Right cardiac atrium (tissue), 5 donors: ENCODE measurements around the gene ENTPD3. TPM values are rescaled to one million over a fixed set of nuclear protein-coding genes. Genes with fewer than 3 reads are reported as not detected.
A peak's percentile ranks its signal among the peaks of the same experiment; 100 is the strongest.

ENCODE experiments used
- ATAC-seq, 2 donors: fragments of 200-7000 bp; cut with Tn5 transposase; one replicate each; pipeline versions ENCODE4 v1.8.0 to v1.9.1; 2020; ENCODE audit warnings: moderate library complexity in 2 of 2, mild to moderate bottlenecking in 1 of 2
- DNase-seq, 3 donors: peaks; one replicate each; pipeline ENCODE4 v3.0.0-alpha.2; 2020
- H3K27ac ChIP-seq: one replicate; pipeline ENCODE4 v1.5.1; 2013; ENCODE audit warnings: mild to moderate bottlenecking, low read length, control low read depth, moderate library complexity
- H3K27me3 ChIP-seq: one replicate; pipeline ENCODE4 v1.6.1; 2013; ENCODE audit not compliant: control insufficient read depth, insufficient read depth
- H3K4me1 ChIP-seq: one replicate; pipeline ENCODE4 v1.6.1; 2013; ENCODE audit warnings: low read length; ENCODE audit not compliant: control insufficient read depth, insufficient read depth
- H3K4me3 ChIP-seq: one replicate; pipeline ENCODE4 v1.5.1; 2013; ENCODE audit warnings: low read length, control low read depth
- H3K9me3 ChIP-seq: one replicate; pipeline ENCODE4 v1.6.1; 2013; ENCODE audit warnings: low read length; ENCODE audit not compliant: control insufficient read depth
- WGBS: extraction: QIAGEN DNeasy Blood & Tissue Kit; methylation state at CpG from one replicate; pipeline ENCODE4 v1.1.7; 2013; 5-methylcytosine and 5-hydroxymethylcytosine counted together
- intact Hi-C, 4 donors: fragments of 100-400 bp; cut with DNase I; formaldehyde crosslinking; loops; one replicate each; pipeline versions ENCODE4 v1.11.0 to v1.14.0; 2022 to 2023
- long read RNA-seq, 4 donors: library from polyadenylated mRNA; unstranded; transcript quantifications; one replicate each; pipeline ENCODE4 v2.0.0, GENCODE V29; 2020 to 2021
- polyA plus RNA-seq: library from polyadenylated mRNA; stranded (reverse); fragments of 200-250 nt; gene quantifications from one replicate; pipeline ENCODE4 v1.2.3, GENCODE V29; 2013
- total RNA-seq, 4 donors: library from RNA; stranded (reverse); fragmentation: NEBNext Ultra II Directional; extraction: Animal tissue kit (Norgen Biotek cat#: 25700); gene quantifications; one replicate each; pipeline ENCODE4 v1.2.1, GENCODE V29; 2021
- donor health status: healthy with polysubstance abuse.
- donor health status: DM: no; HTN: yes; CAD: no.
- donor health status: DM: no; HTN: no; CAD: no.
- donor health status: DM: no; HTN: yes; CAD: no; lungs with severe emphysema.
- donor health status: DM: yes; HTN: yes; CAD: no.

Gene ENTPD3, protein sequence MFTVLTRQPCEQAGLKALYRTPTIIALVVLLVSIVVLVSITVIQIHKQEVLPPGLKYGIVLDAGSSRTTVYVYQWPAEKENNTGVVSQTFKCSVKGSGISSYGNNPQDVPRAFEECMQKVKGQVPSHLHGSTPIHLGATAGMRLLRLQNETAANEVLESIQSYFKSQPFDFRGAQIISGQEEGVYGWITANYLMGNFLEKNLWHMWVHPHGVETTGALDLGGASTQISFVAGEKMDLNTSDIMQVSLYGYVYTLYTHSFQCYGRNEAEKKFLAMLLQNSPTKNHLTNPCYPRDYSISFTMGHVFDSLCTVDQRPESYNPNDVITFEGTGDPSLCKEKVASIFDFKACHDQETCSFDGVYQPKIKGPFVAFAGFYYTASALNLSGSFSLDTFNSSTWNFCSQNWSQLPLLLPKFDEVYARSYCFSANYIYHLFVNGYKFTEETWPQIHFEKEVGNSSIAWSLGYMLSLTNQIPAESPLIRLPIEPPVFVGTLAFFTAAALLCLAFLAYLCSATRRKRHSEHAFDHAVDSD
- total RNA-seq (under 1 TPM; 0.11 to 0.48 (median 0.27) TPM), polyA plus RNA-seq (0.20 TPM)
- long read RNA-seq, donor 1: 0 reads
- long read RNA-seq, donor 2: 0 reads
- long read RNA-seq, donor 3: 0 reads
- long read RNA-seq, donor 4: 0 reads

DNA sequence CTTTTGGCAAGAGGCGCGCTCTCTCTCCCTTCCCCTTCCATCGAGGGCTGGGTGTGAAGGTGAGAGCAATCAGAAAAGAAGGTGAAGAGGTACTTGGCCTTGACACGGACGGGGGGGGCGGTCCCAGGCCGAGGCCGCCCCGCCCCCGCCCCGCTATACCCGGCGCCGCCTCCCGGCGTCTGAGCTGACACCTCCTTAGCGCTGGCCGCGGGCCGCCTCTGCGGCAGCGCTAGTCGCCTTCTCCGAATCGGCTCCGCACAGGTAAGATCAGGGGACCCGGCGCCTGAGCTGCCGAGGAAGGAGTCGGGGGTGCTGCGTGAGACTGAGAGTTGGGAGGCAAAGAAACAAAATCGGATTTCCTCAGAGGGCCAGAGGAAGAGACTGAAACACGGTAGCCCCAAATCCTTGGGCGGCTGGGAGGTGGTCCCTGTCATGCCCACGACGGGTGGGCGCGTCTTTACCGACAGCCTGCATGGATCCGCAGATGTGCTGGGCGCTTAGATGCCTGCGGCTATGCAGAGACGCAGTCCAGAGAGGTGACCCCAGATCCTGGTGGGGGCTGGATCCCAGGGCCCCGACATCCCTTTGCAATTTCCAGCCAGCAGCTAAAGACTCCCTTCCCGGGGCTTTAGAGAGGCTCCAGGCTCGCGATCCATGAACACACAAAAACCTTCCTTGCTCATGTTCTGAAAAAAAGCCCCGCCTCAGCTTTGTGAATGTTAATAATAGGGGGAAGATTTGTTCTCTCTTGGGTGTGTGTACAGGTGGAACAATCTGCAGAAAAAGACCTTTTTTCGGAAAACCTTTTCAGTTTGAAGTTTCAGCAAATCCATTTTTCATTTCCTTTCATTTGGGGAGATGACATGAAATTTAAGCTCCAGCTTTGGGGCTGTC lies at the start of gene ENTPD3:
Gene ENTPD3, plus strand, starts transcription at position 184 of the 894 bp plus-strand sequence. CDS start 874 bp downstream, outside the sequence.
- Histone ChIP-seq H3K27ac (no peak within 1 kb of the TSS), H3K27me3 (no peaks in the 10 kb centered on the region), H3K4me3 (peak within 1 kb of the TSS; percentile 34), H3K9me3 (no peaks in the 10 kb centered on the region), H3K4me1 (no peaks in the 10 kb centered on the region)
- WGBS: 8% methylated on average over 49 of the region's 49 CpGs
- intact Hi-C loops: no loop called here
- peak; percentile 30 to 63 (median 55) for DNase-seq
- ATAC-seq: peak; percentile 86 to 89

DNA sequence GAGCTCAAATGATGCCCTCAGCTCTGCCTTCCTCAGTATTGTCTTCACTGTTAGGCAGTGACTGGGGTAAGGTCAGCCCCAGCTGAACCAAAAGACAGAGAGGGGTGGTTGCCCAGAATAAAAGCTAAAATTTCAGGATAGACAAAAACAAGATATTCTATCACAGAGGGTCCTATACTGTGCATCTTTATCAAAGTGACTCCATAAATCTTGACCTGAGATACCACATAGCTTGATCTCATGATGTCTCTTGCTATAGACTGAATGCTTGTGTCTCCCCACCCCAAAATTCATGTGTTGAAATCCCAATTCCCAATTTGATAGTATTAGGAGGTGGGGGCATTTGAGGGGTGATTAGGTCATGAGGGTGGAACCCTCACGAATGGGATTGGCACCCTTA lies 47.1 kb upstream of the ENTPD3 start:
- no peaks in the 10 kb centered on the region for H3K27me3 ChIP-seq
- no peak overlapping the region for H3K4me3 ChIP-seq
- DNase-seq (no peak), ATAC-seq (no peak)
- H3K27ac ChIP-seq: no peak overlapping the region
- H3K4me1 ChIP-seq: no peaks in the 10 kb centered on the region
- no peaks in the 10 kb centered on the region for H3K9me3 ChIP-seq
- intact Hi-C loops: no loop called here
- 53% methylated on average over 1 of the region's 1 CpG for WGBS

DNA sequence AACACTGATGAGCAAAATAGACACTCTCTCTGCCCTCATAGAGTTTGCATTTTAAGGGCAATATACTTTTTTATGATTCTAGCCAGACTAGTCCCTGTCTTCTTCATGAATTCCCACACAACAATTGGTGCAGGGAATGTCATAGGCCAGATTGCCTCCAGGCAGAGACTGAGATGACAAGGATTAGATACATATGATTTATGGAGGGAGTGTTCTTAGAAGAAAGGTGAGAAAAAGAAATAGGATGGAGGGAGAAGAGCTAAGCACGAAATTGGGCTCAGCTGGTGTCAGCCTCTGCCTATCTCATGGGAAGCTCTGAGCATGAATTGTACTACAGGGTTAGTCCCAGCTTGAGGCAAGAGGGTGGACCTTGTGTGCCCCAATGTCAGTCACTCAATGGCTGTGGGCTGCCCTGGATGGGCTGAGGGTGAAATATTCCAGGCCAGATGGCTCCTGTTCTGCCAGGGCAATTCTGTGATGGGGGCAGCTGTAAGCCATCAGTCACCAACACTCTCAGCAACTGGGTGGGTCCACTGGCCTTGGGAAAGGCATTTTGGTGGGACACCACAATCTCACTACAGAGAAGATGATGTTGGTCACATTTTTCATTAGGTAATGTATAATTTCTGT lies 46.3 kb upstream of the ENTPD3 start:
- ATAC-seq (no peak), DNase-seq (no peak)
- 76% methylated on average over 1 of the region's 1 CpG for WGBS
- Histone ChIP-seq H3K27me3 (no peaks in the 10 kb centered on the region), H3K4me3 (no peak overlapping the region), H3K9me3 (no peaks in the 10 kb centered on the region), H3K4me1 (no peaks in the 10 kb centered on the region), H3K27ac (no peak overlapping the region)
- intact Hi-C loops: no loop called here

DNA sequence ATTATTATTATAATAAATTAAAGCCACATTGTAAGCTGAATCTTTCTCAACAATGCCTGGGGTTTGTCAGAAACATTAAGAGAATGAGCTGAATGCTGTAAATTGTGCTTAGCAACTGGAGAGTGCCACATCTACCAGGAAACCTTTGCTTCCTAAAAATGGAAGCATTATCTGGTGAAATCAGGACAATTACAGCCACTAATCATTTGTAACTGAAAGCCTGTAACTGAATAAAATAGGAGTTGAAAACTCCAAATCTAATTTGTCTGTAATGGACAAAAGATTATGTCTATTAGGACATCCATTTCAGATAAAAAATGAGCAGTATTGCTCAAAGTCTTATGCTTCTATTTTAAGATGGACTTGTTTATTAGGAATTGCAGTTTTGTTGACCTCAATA lies 45.3 kb upstream of the ENTPD3 start:
- DNase-seq (no peak), ATAC-seq (no peak)
- no peaks in the 10 kb centered on the region for H3K9me3 ChIP-seq
- intact Hi-C loops: no loop called here
- H3K27ac ChIP-seq: no peak overlapping the region
- H3K4me1 ChIP-seq: no peaks in the 10 kb centered on the region
- H3K4me3 ChIP-seq: no peak overlapping the region
- no peaks in the 10 kb centered on the region for H3K27me3 ChIP-seq

DNA sequence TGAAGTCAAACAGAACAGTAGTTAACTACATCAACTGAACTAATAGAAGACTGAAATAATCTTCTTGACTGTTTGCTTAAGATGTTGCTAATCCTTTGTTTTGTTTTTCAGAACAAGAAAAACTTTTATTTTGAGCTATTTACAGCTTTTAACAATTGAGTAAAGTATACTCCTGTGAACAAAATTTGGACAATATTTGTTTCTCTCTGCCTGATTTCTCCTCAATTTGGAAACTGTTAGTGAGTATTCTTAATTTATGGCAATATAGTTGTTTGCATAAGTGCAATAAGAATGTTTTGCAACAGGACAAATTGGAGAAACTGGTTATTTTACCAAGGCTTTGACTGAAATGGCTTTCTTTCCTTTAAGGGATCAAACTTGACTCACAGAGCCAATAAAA lies 36.5 kb upstream of the ENTPD3 start:
- DNase-seq (no peak), ATAC-seq (no peak)
- Histone ChIP-seq H3K4me1 (no peaks in the 10 kb centered on the region), H3K9me3 (no peaks in the 10 kb centered on the region), H3K4me3 (no peak overlapping the region), H3K27me3 (no peaks in the 10 kb centered on the region), H3K27ac (no peak overlapping the region)
- intact Hi-C loops: no loop called here

DNA sequence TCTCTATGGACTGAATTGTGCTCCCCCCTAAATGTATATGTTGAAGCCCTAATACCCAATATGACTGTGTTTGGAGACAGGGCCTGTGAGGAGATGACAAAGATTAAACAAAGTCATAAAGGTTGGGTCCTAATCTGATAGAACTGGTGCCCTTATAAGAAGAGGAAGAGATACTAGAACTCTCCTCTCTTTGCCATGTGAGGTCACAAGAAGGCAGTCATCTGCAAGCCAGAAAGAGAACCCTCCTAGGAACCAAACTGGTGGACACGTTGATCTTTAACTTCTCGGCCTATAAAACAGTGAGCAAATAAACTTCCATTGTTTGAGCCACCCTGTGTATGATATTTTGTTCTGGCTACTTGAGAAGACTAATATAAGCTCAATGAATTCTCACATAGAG lies 31.6 kb upstream of the ENTPD3 start:
- 84% methylated on average over 2 of the region's 2 CpGs for WGBS
- H3K4me1 ChIP-seq: no peaks in the 10 kb centered on the region
- no peak overlapping the region for H3K27ac ChIP-seq
- no peak for ATAC-seq
- H3K9me3 ChIP-seq: no peaks in the 10 kb centered on the region
- no peak for DNase-seq
- intact Hi-C loops: no loop called here
- no peaks in the 10 kb centered on the region for H3K27me3 ChIP-seq
- no peak overlapping the region for H3K4me3 ChIP-seq

DNA sequence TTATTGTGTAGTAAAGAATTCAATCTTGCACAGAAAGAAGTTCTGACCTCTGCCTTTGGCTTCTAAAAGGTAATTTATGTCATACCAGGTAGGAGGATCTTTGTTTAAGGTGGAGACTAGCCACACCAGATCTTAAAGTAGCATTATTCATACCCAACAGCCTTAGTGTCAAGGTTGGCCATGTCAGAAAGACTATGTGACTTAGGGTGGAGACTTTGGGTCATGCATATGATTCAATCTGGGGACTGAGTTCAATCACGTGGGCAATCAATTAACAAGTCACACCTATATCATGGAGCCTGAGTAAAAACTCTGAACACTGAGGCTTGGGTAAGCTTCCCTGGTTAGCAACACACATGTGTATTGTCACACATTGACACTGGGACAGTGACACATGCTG lies 28.5 kb upstream of the ENTPD3 start:
- ATAC-seq (no peak), DNase-seq (no peak)
- WGBS: 67% methylated on average over 1 of the region's 1 CpG
- intact Hi-C loops: no loop called here
- H3K4me1 ChIP-seq: no peaks in the 10 kb centered on the region
- H3K9me3 ChIP-seq: no peaks in the 10 kb centered on the region
- no peaks in the 10 kb centered on the region for H3K27me3 ChIP-seq
- H3K4me3 ChIP-seq: no peak overlapping the region
- H3K27ac ChIP-seq: no peak overlapping the region

DNA sequence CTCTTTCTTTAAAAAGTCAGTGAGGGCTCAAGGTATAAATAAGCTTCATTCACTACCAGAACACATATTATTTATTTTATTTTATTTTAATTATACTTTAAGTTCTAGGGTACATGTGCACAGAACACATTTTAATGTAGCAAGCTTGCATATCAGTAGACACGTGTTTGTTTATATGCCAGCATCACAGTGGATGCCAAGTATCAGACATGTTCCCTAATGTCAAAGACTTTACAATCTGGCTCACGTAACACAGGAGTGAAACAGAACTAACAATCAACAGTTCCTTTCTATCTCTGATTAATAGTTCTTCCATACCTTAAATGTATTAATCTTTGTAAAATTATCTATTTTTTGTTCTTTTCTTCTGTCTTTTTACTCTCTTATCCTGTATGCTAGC lies 23.3 kb upstream of the ENTPD3 start:
- Histone ChIP-seq H3K27me3 (no peaks in the 10 kb centered on the region), H3K4me1 (peaks cover 2% of the 10 kb centered on the region), H3K27ac (no peak overlapping the region), H3K4me3 (no peak overlapping the region), H3K9me3 (no peaks in the 10 kb centered on the region)
- no peak for ATAC-seq
- WGBS: 29% methylated on average over 2 of the region's 2 CpGs
- intact Hi-C loops: no loop called here
- DNase-seq: no peak

DNA sequence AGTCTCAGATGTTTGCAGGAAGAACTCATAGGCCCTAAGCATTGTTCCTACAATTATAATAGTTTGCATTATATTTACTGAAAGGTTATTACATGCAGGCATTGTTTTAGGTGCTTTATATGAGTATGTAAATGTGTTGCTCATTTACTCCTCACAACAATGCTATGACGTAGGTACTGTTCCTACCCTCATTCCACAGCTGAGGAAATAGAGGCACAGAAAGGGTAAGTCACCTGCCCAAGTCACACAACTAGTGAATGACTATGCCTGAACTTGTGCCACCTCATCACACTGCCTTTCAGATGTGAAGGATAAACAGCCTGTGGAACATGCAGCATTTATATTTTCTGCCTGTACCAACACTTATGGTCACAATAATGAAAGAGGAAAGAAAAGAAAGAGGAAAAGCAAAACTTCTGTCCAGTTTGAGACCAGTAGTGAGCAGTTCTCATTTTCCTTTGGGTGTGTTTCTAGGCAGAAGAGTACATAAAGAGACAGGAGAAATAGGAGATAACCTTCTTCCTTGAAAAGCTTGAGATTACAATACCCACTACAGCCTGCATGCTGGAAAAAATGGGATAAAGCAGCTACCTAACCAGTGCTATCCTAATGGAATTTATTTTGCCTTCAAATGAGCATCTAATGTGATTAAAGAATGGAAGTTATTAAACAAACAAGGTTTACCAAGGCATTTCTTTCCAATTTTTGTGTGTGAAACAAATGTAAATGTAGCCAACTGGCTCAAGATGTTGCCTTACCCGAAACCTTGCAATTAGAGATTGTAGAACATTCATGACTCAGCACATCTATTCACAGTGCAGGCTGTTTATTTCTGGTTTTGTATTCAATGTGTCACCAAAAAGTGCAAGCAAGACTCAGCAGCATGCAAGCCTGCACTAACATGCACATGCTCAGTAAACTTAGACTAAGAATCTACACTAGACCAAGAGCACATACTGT lies 20.5 kb upstream of the ENTPD3 start:
- Histone ChIP-seq H3K4me1 (peaks cover 2% of the 10 kb centered on the region), H3K4me3 (no peak overlapping the region), H3K27me3 (no peaks in the 10 kb centered on the region), H3K9me3 (no peaks in the 10 kb centered on the region), H3K27ac (no peak overlapping the region)
- 64% methylated on average over 2 of the region's 2 CpGs for WGBS
- peak in 1 of 2 donors; percentile 47 for ATAC-seq
- DNase-seq: no peak
- intact Hi-C loops: no loop called here

DNA sequence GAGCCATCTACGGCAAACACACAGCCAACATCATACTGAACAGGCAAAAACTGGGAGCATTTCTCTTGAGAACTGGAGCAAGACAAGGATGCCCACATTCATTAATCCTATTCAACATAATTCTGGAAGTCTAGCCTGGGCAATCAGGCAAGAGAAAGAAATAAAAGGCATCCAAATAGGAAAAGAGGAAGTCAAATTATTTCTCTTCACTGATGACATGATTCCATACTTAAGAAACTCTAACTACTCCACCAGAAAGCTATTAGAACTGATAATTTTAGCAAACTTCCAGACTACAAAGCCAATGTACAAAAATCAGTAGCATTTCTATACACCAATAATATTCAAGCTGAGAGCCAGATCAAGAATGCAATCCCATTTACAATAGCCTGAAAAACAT lies 17.3 kb upstream of the ENTPD3 start:
- ATAC-seq: no peak
- Histone ChIP-seq H3K4me3 (no peak overlapping the region), H3K4me1 (peaks cover 2% of the 10 kb centered on the region), H3K27me3 (no peaks in the 10 kb centered on the region), H3K9me3 (no peaks in the 10 kb centered on the region), H3K27ac (no peak overlapping the region)
- intact Hi-C loops: no loop called here
- DNase-seq: no peak
- WGBS: 91% methylated on average over 1 of the region's 1 CpG
